Smooth muscle cell (in vitro differentiated cells): ENCODE results near the gene XAGE1A. TPM values are rescaled to one million over a fixed set of nuclear protein-coding genes. Genes with fewer than 3 reads are reported as not detected.
"Not testable (repeated sequence)": the region's sequence is repeated elsewhere in the genome, so short reads cannot be mapped to it uniquely, and the experiment has no call there.

Source experiments
- DNase-seq: peaks from one replicate; lab custom pipeline; 2025; ENCODE audit not compliant: unreplicated experiment; lab: John Stamatoyannopoulos, UW
- H2AFZ ChIP-seq: fragments of 200-600 bp; sonication (generic); 2 replicates; pipeline ENCODE4 v1.6.0; 2016; ENCODE audit warnings: antibody characterized with exemption, low read depth, mild to moderate bottlenecking
- H3F3A ChIP-seq: fragments of 200-600 bp; sonication (generic); 2 replicates; pipeline ENCODE4 v1.6.0; 2017; ENCODE audit warnings: antibody characterized with exemption, low read depth
- H3K27ac ChIP-seq: fragments of 200-600 bp; sonication (generic); 2 replicates; pipeline ENCODE4 v1.5.1; 2016; ENCODE audit warnings: low read depth, mild to moderate bottlenecking
- H3K27me3 ChIP-seq: fragments of 200-600 bp; sonication (generic); 2 replicates; pipeline ENCODE4 v1.6.1; 2016; ENCODE audit warnings: low read depth, mild to moderate bottlenecking
- H3K36me3 ChIP-seq: fragments of 200-600 bp; sonication (generic); 2 replicates; pipeline ENCODE4 v1.5.1; 2016; ENCODE audit warnings: low read depth
- H3K4me1 ChIP-seq: fragments of 200-600 bp; sonication (generic); 2 replicates; pipeline ENCODE4 v1.5.1; 2016; ENCODE audit warnings: low read depth
- H3K4me2 ChIP-seq: fragments of 200-600 bp; sonication (generic); 2 replicates; pipeline ENCODE4 v1.6.0; 2016; ENCODE audit warnings: mild to moderate bottlenecking
- H3K4me3 ChIP-seq: fragments of 200-600 bp; sonication (generic); 2 replicates; pipeline ENCODE4 v1.5.1; 2016; ENCODE audit warnings: mild to moderate bottlenecking
- H3K79me2 ChIP-seq: fragments of 200-600 bp; sonication (generic); 2 replicates; pipeline ENCODE4 v1.6.0; 2016; ENCODE audit warnings: low read depth, mild to moderate bottlenecking
- H3K9ac ChIP-seq: fragments of 200-600 bp; sonication (generic); 2 replicates; pipeline ENCODE4 v1.6.0; 2016; ENCODE audit warnings: low read depth
- H3K9me3 ChIP-seq: fragments of 200-600 bp; sonication (generic); replicated peaks from 2 replicates; pipeline ENCODE4 v1.5.1; 2016; ENCODE audit warnings: low read depth
- H4K20me1 ChIP-seq: fragments of 200-600 bp; sonication (generic); 2 replicates; pipeline ENCODE4 v1.6.0; 2016; ENCODE audit warnings: low read depth
- CTCF ChIP-seq: fragments of 200-600 bp; sonication (generic); IDR thresholded peaks from 2 replicates; pipeline ENCODE4 v1.5.1; 2017; ENCODE audit warnings: borderline replicate concordance, mild to moderate bottlenecking, antibody characterized with exemption; ENCODE audit not compliant: insufficient read depth, poor library complexity, severe bottlenecking
- WGBS: methylation state at CpG from one replicate; pipeline ENCODE4 v1.1.7; 2016; ENCODE audit warnings: low lambda C conversion rate; 5-methylcytosine and 5-hydroxymethylcytosine counted together
- polyA plus RNA-seq: library from polyadenylated mRNA; unstranded; fragments of >200 nt; fragmentation: Nextera tagmentation; extraction: Ambion mirVana; gene quantifications from 2 replicates; pipeline ENCODE4 v1.2.1, GENCODE V29; 2016
- small RNA-seq: library from RNA; depleted of rRNA; stranded (forward); fragments of <200 nt; gene quantifications from one replicate; pipeline ENCODE3, GENCODE V24; 2014
- total RNA-seq: library from RNA; depleted of rRNA; stranded (reverse); fragments of >200 nt; gene quantifications from 2 replicates; pipeline ENCODE4 v1.2.3, GENCODE V29; 2014

The XAGE1A gene
- total and polyA plus RNA-seq, 2 experiments from 2014 or later = not detected

- Histone ChIP-seq H3K79me2 (no peaks in the 10 kb centered on the region), H3K4me3 (no peak overlapping the region), H2AFZ (no peak overlapping the region), H3K4me1 (no peaks in the 10 kb centered on the region), H3K27me3 (no peaks in the 10 kb centered on the region), H3K36me3 (no peaks in the 10 kb centered on the region), H3K4me2 (no peak overlapping the region), H4K20me1 (no peaks in the 10 kb centered on the region), H3K9ac (no peak overlapping the region), H3F3A (no peaks in the 10 kb centered on the region), H3K27ac (no peak overlapping the region), H3K9me3 (no peaks in the 10 kb centered on the region)
- DNase-seq = no peak
- WGBS = 73% methylated on average over 6 of the region's 6 CpGs
- no peak for TF ChIP-seq CTCF
These were observed 46.7 kb downstream of the XAGE1A start for GRCh38 chrX:52542311-52542710.

GRCh38 chrX:52544147-52544840, 48.7 kb downstream of the XAGE1A start:
- H3K4me2 ChIP-seq = no peak overlapping the region
- WGBS = 80% methylated on average over 21 of the region's 21 CpGs
- H2AFZ ChIP-seq = no peak overlapping the region
- no peaks in the 10 kb centered on the region for H3K27me3 ChIP-seq
- H3K4me3 ChIP-seq = no peak overlapping the region
- H3K9me3 ChIP-seq = no peaks in the 10 kb centered on the region
- no peaks in the 10 kb centered on the region for H3K79me2 ChIP-seq
- DNase-seq = no peak
- no peaks in the 10 kb centered on the region for H3K36me3 ChIP-seq
- no peaks in the 10 kb centered on the region for H3F3A ChIP-seq
- H4K20me1 ChIP-seq = no peaks in the 10 kb centered on the region
- no peaks in the 10 kb centered on the region for H3K4me1 ChIP-seq
- no peak overlapping the region for H3K9ac ChIP-seq
- H3K27ac ChIP-seq = no peak overlapping the region
- no peak for TF ChIP-seq CTCF

GRCh38 chrX:52548769-52549168, 53.2 kb downstream of the XAGE1A start:
- H3K27ac ChIP-seq, H3K27me3 ChIP-seq, H3K79me2 ChIP-seq, H3K9me3 ChIP-seq, H3K9ac ChIP-seq, H2AFZ ChIP-seq, H3F3A ChIP-seq, H4K20me1 ChIP-seq, H3K4me1 ChIP-seq, H3K4me2 ChIP-seq, H3K4me3 ChIP-seq, H3K36me3 ChIP-seq, DNase-seq: not testable (repeated sequence)
- WGBS = 63% methylated on average over 3 of the region's 3 CpGs

Small RNA genes within 50 kb of the gene (small RNA-seq; reads per million reads assigned to genes)
- gene BX510359.8 = not detected
- not detected for gene RBM22P7

Other genes starting within 250 kb of the XAGE1A start
- gene XAGE2, start 126.8 kb upstream of the XAGE1A start, total RNA-seq = 0.36 and 10.3 TPM in 2 replicates
- gene XAGE2, start 126.8 kb upstream of the XAGE1A start, polyA plus RNA-seq = 1.1 and 5.0 TPM in 2 replicates
- not detected in 2 replicates for gene XAGE1B, start 21.3 kb downstream of the XAGE1A start, total RNA-seq
- not detected in 2 replicates for gene XAGE1B, start 21.3 kb downstream of the XAGE1A start, polyA plus RNA-seq
- not detected in 2 replicates for gene SSX7, start 159.1 kb downstream of the XAGE1A start, total RNA-seq
- not detected in 2 replicates for gene SSX7, start 159.1 kb downstream of the XAGE1A start, polyA plus RNA-seq
- gene SSX2, start 211.4 kb downstream of the XAGE1A start, total RNA-seq = not detected in 2 replicates
- not detected in 2 replicates for gene SSX2, start 211.4 kb downstream of the XAGE1A start, polyA plus RNA-seq